GM18873 (cell line): Measurements from ENCODE around the gene RARRES1.

Experiments
- ATAC-seq: cut with Tn5 transposase; IDR thresholded peaks from one replicate; pipeline ENCODE4 v1.9.1; 2021; ENCODE audit warnings: mild to moderate bottlenecking, moderate library complexity, moderate number of reproducible peaks; ENCODE audit not compliant: unreplicated experiment, low FRiP score

The RARRES1 gene

DNA sequence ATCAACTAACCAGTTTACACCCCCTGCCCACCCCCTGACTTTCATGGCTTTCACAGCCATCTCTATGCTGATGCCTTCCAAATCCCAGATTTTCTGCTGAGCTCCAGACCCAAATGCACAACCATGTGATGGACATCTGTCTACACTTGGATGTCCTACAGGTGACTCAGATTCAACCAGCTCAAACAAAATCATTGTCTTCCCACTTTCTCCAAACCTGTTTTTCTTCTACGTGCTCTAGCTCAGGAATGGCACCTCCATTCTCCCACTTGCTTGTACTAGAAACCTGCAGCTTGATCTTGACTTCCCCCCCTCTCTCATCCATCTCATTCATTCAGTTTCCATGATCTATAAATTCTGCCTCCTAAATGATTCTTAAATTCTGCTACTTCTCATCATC lies 34.1 kb upstream of the RARRES1 start:
- no peak for ATAC-seq

DNA sequence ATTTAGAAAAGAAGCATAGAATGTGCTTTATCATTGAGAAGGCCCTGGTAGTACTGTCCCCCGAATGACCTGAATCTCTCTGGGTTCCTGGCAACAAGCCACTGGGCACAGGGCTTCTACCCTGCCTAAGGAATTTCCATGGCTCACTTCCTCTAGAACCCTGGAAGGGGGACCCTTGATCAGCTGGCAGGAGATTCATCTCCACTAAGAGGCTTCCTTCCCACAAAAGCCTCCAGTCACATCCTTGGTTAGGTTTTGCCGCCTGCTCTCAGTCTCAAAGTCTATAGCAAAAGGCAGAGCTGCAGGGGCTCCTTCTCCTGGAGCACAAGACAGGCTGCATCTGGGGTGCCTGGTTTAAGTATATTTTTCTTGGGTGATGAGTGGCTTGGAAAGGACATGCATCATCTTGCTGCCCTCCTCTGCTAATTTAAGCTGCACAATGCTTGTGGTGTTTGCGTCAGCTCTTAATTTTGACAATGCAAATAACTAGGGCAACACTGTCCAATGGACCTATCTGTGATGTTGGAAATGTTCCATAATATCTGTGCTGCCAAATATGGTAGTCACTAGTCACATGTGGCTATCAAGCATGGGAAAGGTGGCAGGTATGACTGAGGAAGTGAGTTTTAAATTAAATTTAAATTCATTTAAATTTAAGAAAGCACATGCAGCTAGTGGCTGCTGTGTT lies 33.4 kb upstream of the RARRES1 start:
- no peak for ATAC-seq

DNA sequence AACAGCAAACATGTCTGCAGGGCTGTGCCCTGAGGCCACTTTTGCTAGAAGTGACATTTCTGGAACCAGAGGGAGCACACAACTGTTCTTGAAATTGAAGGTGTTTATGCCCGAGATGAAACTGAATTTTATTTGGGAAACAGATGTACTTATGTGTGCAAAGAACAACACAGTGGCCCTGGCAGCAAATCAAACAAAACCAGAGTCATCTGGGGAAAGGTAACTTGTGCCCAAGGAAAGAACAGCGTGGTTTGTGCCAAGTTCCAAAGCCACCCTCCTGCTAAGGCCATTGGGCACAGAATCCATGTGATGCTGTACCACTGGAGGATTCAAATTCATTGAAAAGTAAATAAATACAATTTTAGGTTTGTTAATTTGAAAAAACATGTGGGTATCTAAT lies 31.2 kb upstream of the RARRES1 start:
- no peak for ATAC-seq

DNA sequence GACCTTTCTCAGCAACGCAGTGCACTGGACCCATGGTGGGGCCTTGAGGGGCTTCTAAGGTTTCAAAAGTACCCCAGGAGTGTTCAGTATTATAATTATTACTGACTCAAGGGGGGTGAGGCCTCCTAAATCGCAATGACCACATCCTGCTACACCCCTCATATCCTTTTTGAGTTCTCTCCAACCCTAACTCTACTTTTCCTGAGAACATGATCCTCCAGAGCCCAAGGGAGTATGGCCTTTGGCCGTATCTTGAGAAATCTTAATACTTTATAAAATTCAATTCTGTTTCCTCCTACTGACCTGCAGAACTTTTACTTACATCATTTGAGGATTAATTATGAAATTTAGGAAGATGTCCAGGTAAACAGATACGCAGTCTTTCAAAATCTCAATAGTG lies 30.4 kb upstream of the RARRES1 start:
- ATAC-seq, result no peak

DNA sequence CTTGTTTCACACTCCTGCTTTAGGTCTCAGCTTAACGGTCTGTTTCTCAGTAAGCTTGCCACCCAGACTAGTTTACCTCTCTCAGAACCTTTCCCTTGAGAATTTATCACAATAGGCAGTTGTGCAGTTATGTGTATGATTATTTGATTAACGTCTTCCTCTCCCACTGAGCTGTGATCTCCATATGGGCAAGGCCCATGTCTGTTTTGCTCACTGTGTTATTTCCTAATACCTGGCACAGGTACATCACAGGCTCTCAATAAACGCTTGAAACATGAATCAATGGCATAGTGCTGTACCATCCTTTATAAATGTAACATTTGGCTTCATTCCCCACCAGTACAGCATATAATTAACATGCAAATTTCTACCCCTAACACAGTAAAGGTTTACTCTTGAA lies 29.1 kb upstream of the RARRES1 start:
- no peak for ATAC-seq

DNA sequence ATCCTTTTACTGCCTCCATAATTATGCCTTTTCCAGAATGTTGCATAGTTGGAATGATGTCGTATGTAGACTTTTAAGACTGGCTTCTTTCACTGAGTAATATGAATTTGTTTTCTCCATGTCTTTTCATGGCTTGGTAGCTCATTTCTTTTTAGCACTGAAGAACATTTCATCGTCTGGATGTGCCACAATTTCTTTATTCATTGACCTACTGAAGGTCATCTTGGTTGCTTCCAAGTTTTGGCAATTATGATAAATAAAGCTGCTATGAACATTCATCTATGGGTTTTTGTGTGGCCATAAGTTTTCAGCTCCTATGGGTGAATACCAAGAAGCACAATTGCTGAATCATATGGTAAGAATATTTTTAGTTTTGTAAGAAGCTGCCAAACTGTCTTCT lies 23.2 kb upstream of the RARRES1 start:
- ATAC-seq, result no peak

DNA sequence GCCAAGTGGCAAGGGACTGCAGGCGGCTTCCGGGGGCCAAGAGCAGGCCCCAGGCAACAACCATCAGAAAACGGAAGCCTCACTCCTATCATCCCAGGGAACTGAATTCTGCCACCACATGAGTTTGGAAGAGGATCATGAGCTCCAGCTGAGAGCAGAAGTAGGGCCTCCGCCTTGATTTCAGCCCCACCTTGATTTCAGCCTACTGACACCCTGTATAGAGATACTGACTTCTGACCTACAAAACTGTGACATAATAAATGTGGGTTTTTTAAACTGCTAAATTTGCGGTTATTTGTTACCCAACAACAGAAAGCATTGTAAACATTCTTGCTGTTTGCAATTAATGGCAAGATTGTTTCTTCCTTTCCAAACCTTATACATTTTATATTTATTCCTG lies 21.6 kb upstream of the RARRES1 start:
- ATAC-seq, result no peak

DNA sequence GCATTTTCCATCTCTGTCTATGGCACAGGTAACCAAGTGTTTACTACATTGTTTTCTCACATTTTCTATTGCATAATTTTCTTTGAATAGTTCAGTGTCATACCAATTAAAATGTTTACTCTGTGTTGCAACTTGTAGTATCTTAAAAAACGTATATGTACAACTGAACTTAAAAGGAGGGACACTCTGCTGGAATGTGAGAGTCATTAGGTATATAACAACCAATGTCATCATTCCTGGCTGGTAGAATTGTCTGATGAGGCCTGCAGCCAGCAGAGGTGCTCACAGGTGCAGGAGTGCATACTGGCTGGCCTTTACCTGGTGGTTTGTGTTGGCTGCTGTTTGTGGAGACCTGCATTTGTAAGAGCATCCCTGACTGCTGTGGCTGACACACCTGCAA lies 19.1 kb upstream of the RARRES1 start:
- no peak for ATAC-seq

DNA sequence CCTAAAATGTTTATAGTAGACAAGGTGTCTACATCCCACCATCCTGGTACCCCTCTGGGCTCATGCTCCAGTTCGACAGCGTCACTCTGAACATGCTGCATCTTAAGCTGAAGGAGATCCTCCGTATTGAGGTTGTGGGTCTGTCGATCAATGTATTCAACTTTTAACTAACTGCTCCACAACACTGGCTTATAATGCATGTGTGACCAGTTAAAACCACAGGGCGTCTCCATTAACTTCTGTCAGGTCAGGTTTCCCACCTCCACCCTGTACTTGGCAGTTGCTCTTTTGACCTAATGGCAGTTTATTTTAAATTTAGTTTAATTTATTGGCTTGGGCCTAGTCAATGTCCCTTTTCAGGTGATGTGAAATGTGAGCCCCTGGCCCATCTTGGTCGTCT lies 17.8 kb upstream of the RARRES1 start:
- ATAC-seq, result no peak

DNA sequence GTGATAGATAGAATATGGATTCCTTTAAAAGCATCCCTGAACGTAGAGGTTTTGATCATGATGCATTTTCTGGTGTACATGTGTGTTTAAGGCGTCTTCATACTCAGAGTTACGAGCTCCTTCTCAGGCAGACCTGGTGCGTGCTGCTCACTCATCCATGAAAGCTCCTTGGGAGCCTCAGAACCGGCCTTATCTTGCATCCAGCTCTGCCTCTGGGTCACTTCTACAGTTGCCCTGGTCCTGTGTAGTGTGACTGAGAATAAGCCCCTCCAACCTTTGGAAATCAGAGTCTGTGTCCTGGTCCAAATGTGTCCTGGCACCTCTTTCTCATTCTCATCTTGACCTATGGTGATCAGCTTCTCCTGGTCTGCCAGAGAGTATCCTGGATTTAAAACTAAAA lies 17.3 kb upstream of the RARRES1 start:
- ATAC-seq, result no peak

DNA sequence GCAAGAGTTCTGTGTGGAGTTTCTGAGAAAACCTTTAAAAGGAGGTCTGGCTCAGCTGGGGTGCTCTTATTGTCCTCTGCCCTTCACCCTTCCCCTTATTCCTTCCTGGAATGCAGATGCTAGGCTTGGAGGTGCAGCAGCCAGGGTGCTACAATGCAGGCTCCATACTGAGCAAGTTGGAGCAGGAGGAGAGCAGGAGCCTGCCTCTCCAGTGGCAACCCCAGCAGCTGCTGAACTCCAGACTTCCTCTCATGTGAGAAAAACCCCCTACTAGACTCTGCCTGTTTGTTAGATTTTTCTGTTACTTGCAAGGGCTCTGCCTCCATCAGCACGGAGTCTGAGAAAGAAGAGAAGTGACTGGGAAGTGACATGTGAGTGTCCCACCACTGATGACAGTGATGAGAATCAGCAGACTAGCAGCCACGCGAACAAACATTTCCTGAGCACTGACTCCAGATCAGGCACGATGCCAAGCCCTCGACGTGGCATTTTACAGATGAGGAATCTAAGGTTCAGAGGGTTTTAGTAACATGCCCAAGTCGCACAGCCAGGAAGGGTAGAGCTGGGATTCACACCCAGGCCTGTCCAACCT lies 16.1 kb upstream of the RARRES1 start:
- no peak for ATAC-seq

DNA sequence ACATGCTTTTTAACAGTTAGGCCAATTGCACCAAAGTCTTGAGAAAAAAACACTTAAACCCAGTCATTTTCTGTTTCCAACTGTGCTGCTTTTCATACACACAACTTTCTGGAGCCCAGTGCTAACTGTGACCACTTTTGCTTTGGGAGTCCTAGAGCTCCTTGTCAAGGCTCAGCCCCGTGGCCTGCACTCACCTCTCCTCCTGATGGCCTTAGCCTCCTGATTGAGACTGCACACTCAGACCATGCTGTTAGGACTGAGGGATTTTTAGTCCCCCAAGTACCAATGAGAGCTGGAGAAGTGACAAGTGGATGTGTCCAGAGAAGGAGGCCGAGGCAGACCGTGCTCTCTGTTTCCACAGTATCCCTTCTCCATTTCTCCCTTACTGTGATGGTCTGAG lies 15.2 kb upstream of the RARRES1 start:
- ATAC-seq, result no peak

DNA sequence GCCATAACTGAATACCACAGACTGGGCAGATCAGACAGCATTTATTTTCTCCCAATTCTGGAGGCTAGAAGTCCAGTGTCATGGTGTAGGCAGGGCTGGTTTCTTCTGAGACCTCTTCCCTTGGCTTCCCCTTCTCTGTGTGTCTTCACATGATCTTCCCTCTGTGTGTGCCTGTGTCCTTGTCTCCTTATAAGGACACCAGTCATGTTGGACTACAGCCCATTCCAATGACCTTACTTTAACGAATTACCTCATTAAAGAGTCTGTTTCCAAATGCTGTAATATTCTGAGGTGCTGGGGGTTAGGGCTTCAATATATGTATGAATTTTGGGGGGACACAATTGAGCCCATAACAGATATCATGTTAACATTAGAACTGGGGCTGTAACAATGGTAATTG lies 13.3 kb upstream of the RARRES1 start:
- no peak for ATAC-seq

DNA sequence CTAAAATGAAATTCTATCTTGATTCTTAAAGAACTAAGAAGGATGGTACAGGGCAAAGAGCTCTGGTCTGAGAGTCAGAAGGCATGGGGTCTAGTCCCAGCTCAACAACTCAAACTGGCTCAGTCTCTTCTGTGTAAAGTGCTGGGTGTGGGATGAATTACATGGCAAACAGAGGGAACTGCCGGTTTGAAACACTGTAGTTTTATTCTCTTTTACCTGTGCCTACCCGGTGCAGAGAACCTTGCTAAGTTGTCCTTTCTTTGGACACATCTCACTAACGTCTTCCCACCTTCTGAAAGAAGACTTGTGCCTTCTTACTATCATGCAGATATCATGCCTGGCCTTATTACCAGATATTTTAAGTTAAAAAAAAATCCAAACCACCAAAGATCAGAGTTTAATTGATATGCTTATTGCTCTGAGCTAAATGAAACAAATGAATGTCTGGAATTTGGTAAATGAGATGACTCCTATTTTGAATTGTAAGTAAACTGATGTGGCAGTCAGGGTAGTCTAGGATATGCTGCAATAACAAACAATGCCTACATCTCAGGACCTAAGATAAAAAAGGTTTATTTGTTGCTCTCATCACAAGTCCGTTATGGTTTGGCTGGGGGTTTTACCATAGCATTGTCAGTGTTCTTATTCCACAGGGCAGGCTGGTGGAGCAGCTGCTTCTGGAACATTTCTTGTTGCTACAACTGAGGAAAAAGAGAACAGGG lies 12.5 kb upstream of the RARRES1 start:
- no peak for ATAC-seq

DNA sequence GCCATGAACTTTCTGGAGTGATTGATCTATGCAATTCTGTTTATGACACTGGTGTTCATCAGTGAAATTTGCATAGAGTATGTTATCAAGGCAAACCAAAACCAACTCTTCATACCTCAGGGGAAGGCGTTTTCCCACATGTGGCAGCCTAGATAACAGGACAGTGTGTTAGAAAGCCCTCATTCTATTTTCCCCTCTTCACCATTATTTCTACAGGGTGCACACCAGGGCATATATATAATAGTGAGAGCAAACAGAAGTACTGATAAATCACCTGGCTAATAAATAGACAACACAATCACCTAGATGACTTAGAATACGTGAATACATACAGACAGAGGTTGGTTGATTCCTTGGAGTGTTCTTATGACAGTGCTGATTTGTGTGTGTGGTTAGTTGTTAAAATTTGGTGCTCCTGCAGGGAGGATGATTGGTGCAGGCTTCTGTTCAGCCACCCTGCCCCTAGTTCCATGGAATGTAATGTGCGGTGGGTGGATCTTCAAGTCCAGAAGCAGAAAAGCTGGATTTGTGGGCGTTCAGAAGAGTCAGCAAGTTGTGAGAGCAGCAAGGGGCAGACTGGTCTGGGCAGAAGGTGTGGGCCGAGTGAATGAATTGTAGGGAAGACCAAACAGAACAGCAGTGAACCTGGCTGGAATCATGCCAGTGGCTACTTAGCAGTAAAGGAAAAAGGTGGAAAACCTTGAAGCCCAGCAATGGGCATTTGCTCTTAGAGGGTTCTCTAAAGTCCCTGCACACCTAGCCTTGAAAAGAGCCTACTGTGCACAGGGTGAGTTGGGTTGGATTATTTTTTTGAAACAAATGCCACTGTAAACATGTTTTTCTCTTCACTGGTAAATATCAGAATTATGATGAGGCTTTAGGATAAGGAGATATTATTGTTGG lies 11.7 kb upstream of the RARRES1 start:
- ATAC-seq, result no peak

DNA sequence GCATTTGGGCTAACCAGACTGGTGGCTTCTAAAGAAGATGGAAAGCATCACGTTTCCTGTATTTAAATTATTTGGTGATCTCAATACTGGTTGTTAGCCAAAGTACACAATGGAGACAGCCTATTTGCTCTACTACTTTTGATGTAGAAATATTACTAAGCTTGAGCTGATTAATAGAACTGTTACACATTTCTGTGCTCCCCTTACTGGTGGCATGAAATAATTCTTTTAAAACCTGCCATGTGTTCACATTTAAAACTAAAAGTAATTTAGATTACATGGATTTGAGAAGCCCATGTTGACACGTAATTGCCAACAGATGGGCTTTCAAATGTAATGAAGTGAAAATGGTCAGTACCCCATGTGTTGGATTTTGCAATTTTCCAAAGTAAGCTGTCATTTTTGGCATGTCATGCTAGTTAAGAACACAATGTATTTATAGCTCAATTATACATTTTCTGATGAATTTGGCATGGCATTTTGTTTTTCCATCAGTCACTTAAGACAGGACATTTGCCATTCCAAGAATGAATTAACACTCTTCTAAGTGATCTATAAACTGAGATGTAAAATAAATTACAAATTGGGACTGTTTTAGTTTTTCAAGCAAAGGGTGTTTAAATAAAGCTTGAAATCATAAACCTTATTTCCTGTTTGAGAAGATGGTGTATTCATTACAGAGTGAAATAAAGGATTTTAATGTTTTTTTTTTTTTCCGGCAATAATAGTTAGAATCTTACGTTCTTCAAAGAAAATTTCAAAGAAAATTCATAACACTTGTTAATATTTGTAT lies 10.8 kb upstream of the RARRES1 start:
- no peak for ATAC-seq

DNA sequence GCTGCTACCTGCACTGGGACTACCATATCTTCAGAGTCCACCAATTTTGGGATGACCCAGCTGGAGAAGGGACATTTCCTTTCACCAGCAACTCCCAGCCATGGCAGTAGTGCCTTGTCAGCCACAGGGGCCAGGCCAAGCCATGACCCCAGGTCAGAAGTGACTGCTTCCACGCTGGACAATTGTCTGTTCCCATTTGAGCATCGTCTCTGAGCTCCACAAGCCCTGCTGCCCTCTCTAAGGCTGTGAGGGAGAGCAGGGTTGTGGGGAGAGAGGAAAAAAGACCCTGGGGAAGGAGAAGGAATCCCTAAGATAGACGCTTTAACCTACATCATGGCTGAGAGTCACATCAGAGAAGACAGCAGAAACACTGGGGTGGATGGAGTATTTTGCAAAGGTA lies 7.4 kb upstream of the RARRES1 start:
- ATAC-seq, result no peak

DNA sequence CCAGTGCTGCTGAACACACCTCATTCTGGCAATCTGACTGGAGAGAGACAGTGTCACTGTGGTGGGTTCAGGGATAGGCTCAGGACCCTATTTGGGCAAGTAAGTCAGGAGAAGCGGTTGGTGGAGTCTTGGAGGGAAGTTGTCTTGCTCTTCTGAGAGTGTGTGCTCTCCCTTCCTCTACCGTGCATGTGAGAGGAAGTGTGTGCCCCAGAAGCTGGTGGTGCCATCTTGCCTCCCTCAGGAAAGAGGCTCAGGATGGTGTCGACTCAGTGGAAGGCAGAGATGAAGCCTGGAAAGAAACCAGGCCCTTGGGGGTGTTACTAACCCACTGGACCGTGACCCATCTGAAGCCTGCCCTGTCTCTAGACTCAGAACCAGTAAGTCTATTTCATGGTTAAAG lies 6.8 kb upstream of the RARRES1 start:
- ATAC-seq, result no peak

DNA sequence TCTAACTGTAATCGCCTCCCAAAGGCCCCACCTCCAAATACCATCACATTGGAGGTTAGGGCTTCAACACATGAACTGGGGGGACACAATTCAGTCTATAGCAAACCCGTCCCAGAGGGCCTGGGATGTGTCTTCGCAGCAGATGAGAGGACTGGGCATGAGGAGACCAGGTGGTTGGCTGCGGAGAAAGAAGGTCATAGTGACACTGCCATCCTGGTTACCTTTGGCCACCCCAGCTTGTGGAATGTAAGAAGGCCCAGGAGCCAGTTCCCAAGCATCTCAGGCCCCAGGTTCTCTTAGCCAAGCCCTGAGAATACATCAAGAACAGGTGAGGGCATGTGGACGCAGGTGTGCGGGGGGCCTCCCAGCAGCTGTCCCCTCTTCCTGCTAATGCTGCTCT lies 6.4 kb upstream of the RARRES1 start:
- ATAC-seq, result no peak

DNA sequence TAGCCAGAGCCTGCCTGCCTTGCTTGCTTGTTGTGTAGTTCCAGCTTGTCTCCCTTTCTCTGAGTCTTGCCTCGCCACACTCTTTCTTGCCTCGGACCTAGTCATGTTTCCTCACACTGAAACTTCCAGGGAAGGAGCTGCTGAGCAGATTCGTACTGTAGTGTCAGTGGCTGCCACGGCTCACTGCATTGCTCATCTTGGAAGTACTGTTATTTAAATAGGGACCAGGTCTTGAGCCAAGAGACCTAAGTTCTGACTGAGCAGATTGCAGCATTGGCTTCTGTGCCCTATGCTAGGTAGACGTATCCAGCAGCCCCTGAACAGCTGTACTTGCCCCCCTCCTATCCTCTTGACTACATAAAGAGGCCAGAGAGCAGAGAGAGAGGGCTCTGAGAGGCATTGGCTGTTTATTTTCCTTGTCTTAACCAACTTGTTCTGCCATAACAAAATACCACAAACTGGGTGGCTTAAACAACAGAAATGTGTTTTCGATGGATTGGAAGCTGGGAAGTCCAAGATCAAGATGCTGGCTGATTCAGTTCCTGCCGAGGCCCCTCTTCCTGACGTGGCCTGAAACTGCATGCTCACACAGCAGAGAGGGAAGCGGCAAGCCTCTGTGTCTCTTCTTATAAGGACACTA lies 5.8 kb upstream of the RARRES1 start:
- ATAC-seq, result no peak
